ENCODE data around the gene C6orf47. TPM values are rescaled to one million over a fixed set of nuclear protein-coding genes. Genes with fewer than 3 reads are reported as not detected.

Gene C6orf47
- total and polyA plus RNA-seq, 5 donors from 2014 or later = 18.8 to 30.5 (median 25.2) TPM

- H3K9me3 ChIP-seq (ENCODE audit: control insufficient read depth in 2 of 2, low read length in 2 of 2) = no peaks in the 10 kb centered on the region
- Mint-ChIP-seq H3K27me3 (peaks cover 6% of the 10 kb centered on the region), H3K9me3 (no peaks in the 10 kb centered on the region), H3K4me1 (peaks cover 5 to 52% (median 37%) of the 10 kb centered on the region in 4 donors), H3K27ac (peak overlapping the region; percentile 98 to 99 (median 98)), H3K4me3 (peak overlapping the region; percentile 84 to 100 (median 98)), H3K36me3 (peaks cover 14% of the 10 kb centered on the region)
- DNase-seq (no peak), ATAC-seq (ENCODE audit: low read depth in 2 of 2) (no peak)
- peak overlapping the region; percentile 93 for H3K4me3 ChIP-seq (ENCODE audit: low read depth, low read length)
- peak overlapping the region; percentile 98 for H3K27ac ChIP-seq (ENCODE audit: insufficient read depth, low read length, poor library complexity, severe bottlenecking)
- peaks cover 32% of the 10 kb centered on the region for H3K4me1 ChIP-seq (ENCODE audit: control insufficient read depth, insufficient read depth, low read length, poor library complexity, severe bottlenecking)
- H3K36me3 ChIP-seq (ENCODE audit: control insufficient read depth, insufficient read depth, low read length) = peaks cover 13% of the 10 kb centered on the region
- no peaks in the 10 kb centered on the region for H3K27me3 ChIP-seq (ENCODE audit: control insufficient read depth, insufficient read depth, low read length)
These were observed 41.8 kb upstream of the C6orf47 start for GRCh38 chr6:31702405-31702818.

GRCh38 chr6:31701666-31702404 lies 41.3 kb upstream of the C6orf47 start:
- Histone ChIP-seq H3K27me3 (ENCODE audit: control insufficient read depth, insufficient read depth, low read length) (no peaks in the 10 kb centered on the region), H3K27ac (ENCODE audit: insufficient read depth, low read length, poor library complexity, severe bottlenecking) (peak overlapping the region; percentile 98), H3K4me3 (ENCODE audit: low read depth, low read length) (peak overlapping the region; percentile 93), H3K4me1 (ENCODE audit: control insufficient read depth, insufficient read depth, low read length, poor library complexity, severe bottlenecking) (peaks cover 32% of the 10 kb centered on the region), H3K9me3 (ENCODE audit: control insufficient read depth in 2 of 2, low read length in 2 of 2) (no peaks in the 10 kb centered on the region), H3K36me3 (ENCODE audit: control insufficient read depth, insufficient read depth, low read length) (peaks cover 14% of the 10 kb centered on the region)
- DNase-seq (peak in 1 of 3 donors; percentile 20), ATAC-seq (ENCODE audit: low read depth in 2 of 2) (no peak)
- Mint-ChIP-seq H3K27me3 (peaks cover 6% of the 10 kb centered on the region), H3K36me3 (peaks cover 20% of the 10 kb centered on the region), H3K27ac (peak overlapping the region; percentile 98 to 99 (median 98)), H3K4me3 (peak overlapping the region; percentile 84 to 100 (median 98)), H3K9me3 (no peaks in the 10 kb centered on the region), H3K4me1 (peaks cover 5 to 57% (median 39%) of the 10 kb centered on the region in 4 donors)

DNA sequence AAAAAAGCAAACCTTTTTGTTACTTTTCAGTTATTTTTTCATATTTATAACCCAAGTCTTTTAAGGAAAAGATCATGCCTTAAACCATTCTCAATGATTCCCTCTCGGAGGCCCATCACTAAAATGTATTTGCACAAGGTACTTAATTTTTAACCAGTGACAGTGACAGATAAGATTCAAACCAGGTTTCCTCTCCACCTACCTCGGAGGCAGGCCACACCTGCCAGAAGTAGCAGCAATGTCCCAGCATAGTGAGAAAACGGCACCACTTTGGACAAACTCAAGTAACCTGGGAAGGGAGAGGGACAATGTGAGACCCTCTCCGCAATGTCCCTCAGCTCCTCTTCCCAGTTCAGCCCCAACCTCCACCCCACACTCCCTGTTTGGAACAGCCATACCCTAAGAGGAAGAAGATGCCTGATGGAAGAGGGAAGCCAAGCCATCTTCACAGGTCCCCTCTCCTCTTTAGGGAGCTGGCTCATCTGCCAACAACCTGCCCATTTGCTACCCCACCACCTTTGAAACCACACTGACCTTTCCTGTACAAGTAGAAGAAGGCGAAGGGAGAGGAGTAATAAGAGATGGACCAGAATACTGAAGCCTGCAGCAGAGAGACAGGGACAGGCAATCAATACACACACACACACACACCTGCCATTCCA lies 40.3 kb upstream of the C6orf47 start:
- ATAC-seq (ENCODE audit: low read depth in 2 of 2) (no peak), DNase-seq (no peak)
- Histone ChIP-seq H3K9me3 (ENCODE audit: control insufficient read depth in 2 of 2, low read length in 2 of 2) (no peaks in the 10 kb centered on the region), H3K4me3 (ENCODE audit: low read depth, low read length) (peak overlapping the region; percentile 48), H3K27me3 (ENCODE audit: control insufficient read depth, insufficient read depth, low read length) (no peaks in the 10 kb centered on the region), H3K36me3 (ENCODE audit: control insufficient read depth, insufficient read depth, low read length) (peaks cover 19% of the 10 kb centered on the region), H3K27ac (ENCODE audit: insufficient read depth, low read length, poor library complexity, severe bottlenecking) (no peak overlapping the region), H3K4me1 (ENCODE audit: control insufficient read depth, insufficient read depth, low read length, poor library complexity, severe bottlenecking) (peaks cover 32% of the 10 kb centered on the region)
- Mint-ChIP-seq H3K4me1 (peaks cover 5 to 57% (median 39%) of the 10 kb centered on the region in 4 donors), H3K27ac (peak overlapping the region; percentile 49 to 98 (median 98)), H3K4me3 (peak overlapping the region; percentile 84 to 100 (median 98)), H3K27me3 (peaks cover 6% of the 10 kb centered on the region), H3K36me3 (peaks cover 21% of the 10 kb centered on the region), H3K9me3 (no peaks in the 10 kb centered on the region)

- no peak for ATAC-seq (ENCODE audit: low read depth in 2 of 2)
- no peak overlapping the region for H3K27ac ChIP-seq (ENCODE audit: insufficient read depth, low read length, poor library complexity, severe bottlenecking)
These were observed 37.0 kb upstream of the C6orf47 start for GRCh38 chr6:31697555-31697954.

DNA sequence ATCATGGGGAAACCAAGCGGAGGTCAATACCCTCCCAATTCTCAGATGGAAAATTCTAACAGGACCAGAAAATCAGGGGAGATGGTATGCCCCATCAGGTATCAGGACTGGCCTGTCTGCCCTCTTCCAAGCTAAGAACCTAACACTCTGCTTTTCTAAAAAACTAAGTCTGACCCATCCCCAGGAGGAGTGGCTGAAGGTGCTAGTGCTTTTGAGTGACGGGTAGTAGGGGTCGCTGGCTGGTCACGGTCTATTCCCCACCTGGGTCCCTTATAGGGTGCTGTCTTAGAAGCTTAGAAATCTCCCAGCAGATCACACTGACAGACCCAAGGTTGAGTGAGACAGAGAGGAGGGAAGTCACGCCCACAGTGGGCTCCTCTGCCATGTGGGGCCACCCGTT lies 33.0 kb upstream of the C6orf47 start:
- Histone ChIP-seq H3K27me3 (ENCODE audit: control insufficient read depth, insufficient read depth, low read length) (no peaks in the 10 kb centered on the region), H3K27ac (ENCODE audit: insufficient read depth, low read length, poor library complexity, severe bottlenecking) (no peak overlapping the region), H3K36me3 (ENCODE audit: control insufficient read depth, insufficient read depth, low read length) (peaks cover 67% of the 10 kb centered on the region), H3K4me1 (ENCODE audit: control insufficient read depth, insufficient read depth, low read length, poor library complexity, severe bottlenecking) (no peaks in the 10 kb centered on the region), H3K9me3 (ENCODE audit: control insufficient read depth in 2 of 2, low read length in 2 of 2) (no peaks in the 10 kb centered on the region), H3K4me3 (ENCODE audit: low read depth, low read length) (no peak overlapping the region)
- Mint-ChIP-seq H3K9me3 (no peaks in the 10 kb centered on the region), H3K27ac (peak overlapping the region in 1 of 3 donors; percentile 6), H3K4me3 (no peak overlapping the region), H3K27me3 (no peaks in the 10 kb centered on the region), H3K36me3 (peaks cover 40% of the 10 kb centered on the region), H3K4me1 (peaks cover 5 to 16% (median 9%) of the 10 kb centered on the region in 4 donors)
- no peak for DNase-seq
- no peak for ATAC-seq (ENCODE audit: low read depth in 2 of 2)

More at GRCh38 chr6:31697555-31697954, 37.0 kb upstream of the C6orf47 start:
- Histone ChIP-seq H3K27me3 (ENCODE audit: control insufficient read depth, insufficient read depth, low read length) (no peaks in the 10 kb centered on the region), H3K4me3 (ENCODE audit: low read depth, low read length) (no peak overlapping the region), H3K9me3 (ENCODE audit: control insufficient read depth in 2 of 2, low read length in 2 of 2) (no peaks in the 10 kb centered on the region), H3K4me1 (ENCODE audit: control insufficient read depth, insufficient read depth, low read length, poor library complexity, severe bottlenecking) (peaks cover 22% of the 10 kb centered on the region), H3K36me3 (ENCODE audit: control insufficient read depth, insufficient read depth, low read length) (peaks cover 42% of the 10 kb centered on the region)
- peaks cover 2% of the 10 kb centered on the region for H3K27me3 Mint-ChIP-seq
- peak overlapping the region; percentile 37 to 79 (median 38) for H3K27ac Mint-ChIP-seq
- H3K9me3 Mint-ChIP-seq = no peaks in the 10 kb centered on the region
- peak in 1 of 3 donors; percentile 10 for DNase-seq
- H3K36me3 Mint-ChIP-seq = peaks cover 30% of the 10 kb centered on the region
- no peak overlapping the region for H3K4me3 Mint-ChIP-seq
- H3K4me1 Mint-ChIP-seq = peaks cover 5 to 45% (median 33%) of the 10 kb centered on the region in 4 donors

DNA sequence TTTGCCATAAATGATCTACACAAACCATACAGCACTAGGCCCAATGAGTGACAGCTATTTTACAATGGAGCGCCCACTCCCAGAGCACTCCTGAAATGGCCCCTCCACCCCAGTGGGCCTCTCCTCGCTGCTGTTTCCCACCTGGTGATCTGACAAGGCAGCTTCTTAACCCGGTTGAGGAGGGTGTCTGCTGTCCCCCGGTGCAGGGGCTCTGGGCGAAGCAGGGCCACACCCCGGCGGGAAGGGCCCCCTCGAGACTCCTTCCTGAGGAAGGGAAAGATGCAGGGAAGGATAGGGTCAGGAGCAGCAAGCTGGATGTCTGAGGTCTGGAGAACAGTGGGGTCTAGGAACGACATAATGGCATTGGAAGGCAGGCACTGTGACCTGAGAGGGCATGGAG lies 32.3 kb upstream of the C6orf47 start:
- Histone ChIP-seq H3K36me3 (ENCODE audit: control insufficient read depth, insufficient read depth, low read length) (peaks cover 72% of the 10 kb centered on the region), H3K4me1 (ENCODE audit: control insufficient read depth, insufficient read depth, low read length, poor library complexity, severe bottlenecking) (no peaks in the 10 kb centered on the region), H3K4me3 (ENCODE audit: low read depth, low read length) (no peak overlapping the region), H3K27ac (ENCODE audit: insufficient read depth, low read length, poor library complexity, severe bottlenecking) (no peak overlapping the region), H3K27me3 (ENCODE audit: control insufficient read depth, insufficient read depth, low read length) (no peaks in the 10 kb centered on the region), H3K9me3 (ENCODE audit: control insufficient read depth in 2 of 2, low read length in 2 of 2) (no peaks in the 10 kb centered on the region)
- peaks cover 3 to 13% (median 7%) of the 10 kb centered on the region in 4 donors for H3K4me1 Mint-ChIP-seq
- peaks cover 41% of the 10 kb centered on the region for H3K36me3 Mint-ChIP-seq
- ATAC-seq (ENCODE audit: low read depth in 2 of 2) = no peak
- no peak overlapping the region for H3K4me3 Mint-ChIP-seq
- H3K27ac Mint-ChIP-seq = peak overlapping the region in 1 of 3 donors; percentile 36
- no peaks in the 10 kb centered on the region for H3K9me3 Mint-ChIP-seq
- no peaks in the 10 kb centered on the region for H3K27me3 Mint-ChIP-seq
- no peak for DNase-seq

- Mint-ChIP-seq H3K36me3 (peaks cover 39% of the 10 kb centered on the region), H3K9me3 (no peaks in the 10 kb centered on the region), H3K4me1 (peaks cover 0 to 8% (median 2%) of the 10 kb centered on the region in 4 donors), H3K27me3 (no peaks in the 10 kb centered on the region), H3K4me3 (peak overlapping the region in 1 of 4 donors; percentile 16), H3K27ac (no peak overlapping the region)
- no peak overlapping the region for H3K4me3 ChIP-seq (ENCODE audit: low read depth, low read length)
- no peaks in the 10 kb centered on the region for H3K27me3 ChIP-seq (ENCODE audit: control insufficient read depth, insufficient read depth, low read length)
- H3K27ac ChIP-seq (ENCODE audit: insufficient read depth, low read length, poor library complexity, severe bottlenecking) = no peak overlapping the region
- DNase-seq (no peak), ATAC-seq (ENCODE audit: low read depth in 2 of 2) (no peak)
- peaks cover 73% of the 10 kb centered on the region for H3K36me3 ChIP-seq (ENCODE audit: control insufficient read depth, insufficient read depth, low read length)
- H3K9me3 ChIP-seq (ENCODE audit: control insufficient read depth in 2 of 2, low read length in 2 of 2) = no peaks in the 10 kb centered on the region
- no peaks in the 10 kb centered on the region for H3K4me1 ChIP-seq (ENCODE audit: control insufficient read depth, insufficient read depth, low read length, poor library complexity, severe bottlenecking)
These were observed 31.8 kb upstream of the C6orf47 start for GRCh38 chr6:31692353-31692752.

Data from CD4-positive, CD25-positive, alpha-beta regulatory T cell (primary cell).